Measurements from ENCODE around the gene CAMKMT.
A peak's percentile ranks its signal among the peaks of the same experiment; 100 is the strongest.

CAMKMT gene

GRCh38 chr2:44361330-44362206 lies at the start of gene CAMKMT, which contains the start of gene PREPL:
Gene CAMKMT, plus strand, starts transcription at chr2:44361947.
Gene PREPL, minus strand, starts transcription at chr2:44361494. Its CDS starts 15,152 bp downstream, at chr2:44346342.
- peak; percentile 98 for DNase-seq (ENCODE audit: low read depth)

DNA sequence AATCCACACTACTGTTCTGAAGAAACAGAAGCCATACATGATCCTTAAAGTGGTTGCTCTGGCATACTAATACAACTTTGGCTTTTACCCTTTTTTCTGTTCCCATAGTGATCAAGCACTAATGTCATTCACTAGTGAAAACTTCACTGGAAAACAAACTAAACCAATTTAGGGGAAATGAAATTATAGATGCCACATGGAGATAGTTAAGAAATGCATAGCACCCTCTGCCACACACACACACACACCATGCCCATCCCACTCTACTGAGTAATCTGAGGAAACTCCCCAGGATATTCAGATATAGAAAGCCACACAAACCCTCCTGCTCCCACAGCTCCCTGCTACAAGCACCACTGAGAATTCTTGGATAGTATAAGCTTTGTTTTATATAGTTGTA lies 47.4 kb upstream of the CAMKMT start:
- no peak for DNase-seq (ENCODE audit: low read depth)

DNA sequence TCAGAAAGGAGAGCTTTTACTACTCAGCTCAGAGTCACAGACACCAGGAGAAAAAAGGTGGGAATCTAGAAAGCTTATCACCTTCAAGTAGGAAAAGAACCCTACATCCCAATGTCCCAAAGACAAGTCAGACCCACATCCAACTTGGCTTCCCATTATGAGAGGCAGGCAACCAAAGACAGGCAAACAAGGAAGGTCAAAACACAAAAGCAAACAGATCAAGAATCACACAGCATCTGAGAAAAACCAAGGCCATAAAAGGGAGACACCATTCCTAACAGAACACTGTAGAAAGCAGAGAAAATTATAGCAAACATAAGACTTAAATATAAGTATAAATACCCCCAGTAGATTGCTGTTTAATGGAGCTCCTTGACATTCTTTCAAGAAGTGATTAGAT lies 45.8 kb upstream of the CAMKMT start:
- no peak for DNase-seq (ENCODE audit: low read depth)

GRCh38 chr2:44320832-44321231 lies 40.9 kb upstream of the CAMKMT start:
- no peak for DNase-seq (ENCODE audit: low read depth)

DNA sequence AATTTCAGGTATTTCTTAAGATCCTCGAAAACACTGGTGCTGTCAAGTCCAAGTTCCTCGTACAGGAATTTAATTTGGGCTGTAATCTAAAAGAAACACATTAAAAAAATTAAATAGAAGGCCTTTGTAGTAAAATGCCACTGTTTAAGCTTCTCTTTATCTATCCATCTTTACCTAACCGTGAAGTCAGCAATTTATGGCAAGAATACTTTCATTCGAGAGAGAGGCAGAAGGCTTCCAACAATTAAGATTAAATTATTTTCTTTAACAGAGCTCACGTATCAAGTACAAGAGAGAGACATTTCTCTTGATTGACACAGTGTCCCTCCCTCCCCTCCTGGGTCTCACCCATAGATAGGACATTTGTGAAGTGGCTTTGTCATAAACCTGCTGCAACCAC lies 40.4 kb upstream of the CAMKMT start:
- no peak for DNase-seq (ENCODE audit: low read depth)

- no peak for DNase-seq (ENCODE audit: low read depth)
Measured at GRCh38 chr2:44324971-44325426, 36.7 kb upstream of the CAMKMT start.

DNA sequence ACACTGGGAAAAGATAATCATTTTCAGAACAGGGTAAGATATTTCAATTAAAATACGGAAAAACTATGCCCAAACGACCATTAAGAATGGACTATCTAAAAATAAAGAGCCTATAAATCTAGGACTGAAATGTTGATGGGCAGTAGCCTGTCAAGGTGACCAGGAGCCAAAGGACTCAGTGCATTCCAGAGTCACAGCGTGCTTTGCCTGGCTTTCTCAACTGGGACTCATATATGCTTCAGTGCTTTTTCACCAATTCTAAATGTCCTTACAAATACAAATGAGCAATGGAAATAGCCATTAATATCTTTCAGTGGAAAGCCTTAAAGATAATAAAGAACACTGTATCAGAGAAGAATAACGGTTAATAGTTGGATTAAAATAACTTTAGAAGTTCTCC lies 35.9 kb upstream of the CAMKMT start:
- DNase-seq (ENCODE audit: low read depth), result no peak

- DNase-seq (ENCODE audit: low read depth), result no peak
Measured at GRCh38 chr2:44326548-44327264, 35.0 kb upstream of the CAMKMT start.

DNA sequence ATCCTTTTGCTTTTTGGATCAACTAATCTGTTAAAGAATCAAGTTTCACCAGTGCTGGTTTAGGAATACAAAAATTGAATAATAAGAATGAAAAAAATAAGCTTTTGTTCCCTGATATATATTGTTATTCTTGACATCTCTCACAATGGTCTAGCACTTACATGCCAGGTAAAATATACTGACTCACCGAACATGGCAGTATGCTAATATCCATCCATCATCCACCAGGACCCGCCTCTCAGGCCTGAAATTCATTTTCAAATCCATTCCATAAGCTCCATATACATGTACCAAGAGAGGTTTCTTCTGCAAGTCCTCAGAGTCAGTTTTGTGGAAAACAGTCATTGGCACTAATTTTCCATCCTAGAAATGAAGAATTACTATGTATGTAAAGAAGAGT lies 33.0 kb upstream of the CAMKMT start:
- no peak for DNase-seq (ENCODE audit: low read depth)

DNA sequence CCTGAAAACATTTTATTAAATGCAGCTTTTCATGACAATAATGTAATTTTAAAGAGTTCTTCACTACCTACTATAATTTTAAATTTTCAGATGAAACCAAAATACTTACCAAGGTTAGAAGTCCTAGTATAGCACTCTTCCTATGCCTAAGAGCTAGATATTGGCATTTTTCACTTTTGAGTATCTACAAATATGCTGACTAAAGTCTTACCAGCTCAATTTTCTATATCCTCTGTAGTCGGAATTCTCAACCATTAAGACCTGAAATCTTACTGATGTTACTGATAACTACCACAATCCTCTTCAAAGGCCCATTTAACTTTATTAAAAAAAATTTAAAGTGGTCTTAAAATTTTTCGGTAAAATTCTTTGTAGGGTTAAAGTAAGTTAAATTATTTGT lies 32.4 kb upstream of the CAMKMT start:
- DNase-seq (ENCODE audit: low read depth), result no peak

- DNase-seq (ENCODE audit: low read depth), result no peak
Measured at GRCh38 chr2:44330801-44331200, 30.9 kb upstream of the CAMKMT start.

GRCh38 chr2:44333994-44334393 lies 27.8 kb upstream of the CAMKMT start:
- DNase-seq (ENCODE audit: low read depth), result no peak

GRCh38 chr2:44335806-44336538 lies 25.8 kb upstream of the CAMKMT start:
- no peak for DNase-seq (ENCODE audit: low read depth)

GRCh38 chr2:44342854-44343253 lies 18.9 kb upstream of the CAMKMT start:
- no peak for DNase-seq (ENCODE audit: low read depth)

DNA sequence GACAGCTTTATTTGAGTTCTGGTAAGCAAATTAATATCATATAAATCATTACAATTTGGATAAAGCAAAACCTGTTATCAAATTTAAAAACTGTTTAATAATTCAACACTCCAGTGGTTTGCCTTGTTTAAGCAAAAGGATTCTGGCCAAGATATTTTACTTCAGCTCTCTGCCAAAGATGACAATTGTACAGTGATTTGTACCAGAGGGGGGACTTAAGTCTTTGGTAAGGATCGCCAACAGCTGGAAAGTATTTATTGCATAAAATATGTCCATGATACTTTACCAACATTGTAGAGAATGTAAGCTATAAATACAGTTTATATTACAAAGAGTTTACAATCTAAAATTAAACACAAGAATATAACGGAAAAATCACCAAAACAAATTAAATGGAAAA lies 14.2 kb upstream of the CAMKMT start:
- no peak for DNase-seq (ENCODE audit: low read depth)

- DNase-seq (ENCODE audit: low read depth), result no peak
Measured at GRCh38 chr2:44348400-44348799, 13.3 kb upstream of the CAMKMT start.

- DNase-seq (ENCODE audit: low read depth), result no peak
Measured at GRCh38 chr2:44349506-44349905, 12.2 kb upstream of the CAMKMT start.

DNA sequence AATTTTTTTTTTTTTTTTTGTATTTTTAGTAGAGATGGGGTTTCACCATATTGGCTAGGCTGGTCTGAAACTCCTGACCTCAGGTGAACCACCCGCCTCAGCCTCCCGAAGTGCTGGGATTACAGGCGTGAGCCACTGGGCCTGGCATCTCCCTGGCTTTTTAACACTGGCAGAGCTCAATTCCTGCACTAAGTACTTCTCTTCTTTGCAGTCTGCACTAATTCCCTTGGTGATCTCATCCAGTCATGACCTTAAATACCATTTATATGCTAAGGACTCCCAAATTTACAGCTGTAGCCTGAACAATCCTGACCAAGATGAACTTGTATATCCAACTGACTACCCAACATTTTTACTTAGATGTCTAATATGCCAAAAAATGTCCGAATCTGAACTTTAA lies 10.7 kb upstream of the CAMKMT start:
- peak; percentile 88 for DNase-seq (ENCODE audit: low read depth)

DNA sequence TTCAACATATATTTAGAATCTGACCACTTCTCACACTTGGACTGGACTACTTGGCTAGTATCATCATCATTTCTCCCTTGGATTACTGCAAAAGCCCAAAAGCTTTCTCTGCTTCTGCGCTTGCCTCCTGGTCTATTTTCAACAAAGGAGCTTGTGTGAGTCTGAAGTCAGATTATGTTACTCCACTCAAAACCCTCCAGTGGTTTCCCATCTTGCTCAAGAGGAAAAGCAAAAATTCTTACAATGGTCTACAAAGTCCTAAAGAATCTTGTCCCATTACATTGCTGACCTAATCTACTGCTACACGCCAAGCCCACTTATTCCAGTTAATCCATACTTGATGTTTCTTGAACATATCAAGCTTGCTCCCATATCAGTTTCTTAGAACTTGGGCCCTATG lies 10.1 kb upstream of the CAMKMT start:
- no peak for DNase-seq (ENCODE audit: low read depth)

DNA sequence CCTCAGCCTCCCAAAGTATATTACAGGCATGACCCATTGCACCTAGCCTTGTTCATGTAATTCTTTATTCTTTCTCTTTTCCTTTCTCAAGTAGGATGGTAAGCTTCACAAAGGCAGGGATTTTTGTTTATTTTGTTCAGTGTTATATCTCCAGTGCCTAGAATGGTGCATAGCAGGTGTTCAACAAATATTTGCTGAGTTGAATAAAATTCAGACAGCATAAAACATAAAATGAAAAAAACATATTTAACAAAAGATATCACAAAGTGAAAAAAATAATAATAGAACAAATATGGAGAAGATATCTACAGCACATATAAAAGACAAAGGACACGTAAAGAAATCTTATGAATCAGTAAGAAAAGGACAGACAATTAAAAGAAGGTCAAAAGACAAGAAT lies 9.2 kb upstream of the CAMKMT start:
- DNase-seq (ENCODE audit: low read depth), result no peak

GRCh38 chr2:44354761-44355160 lies 7.0 kb upstream of the CAMKMT start:
- DNase-seq (ENCODE audit: low read depth), result no peak

DNA sequence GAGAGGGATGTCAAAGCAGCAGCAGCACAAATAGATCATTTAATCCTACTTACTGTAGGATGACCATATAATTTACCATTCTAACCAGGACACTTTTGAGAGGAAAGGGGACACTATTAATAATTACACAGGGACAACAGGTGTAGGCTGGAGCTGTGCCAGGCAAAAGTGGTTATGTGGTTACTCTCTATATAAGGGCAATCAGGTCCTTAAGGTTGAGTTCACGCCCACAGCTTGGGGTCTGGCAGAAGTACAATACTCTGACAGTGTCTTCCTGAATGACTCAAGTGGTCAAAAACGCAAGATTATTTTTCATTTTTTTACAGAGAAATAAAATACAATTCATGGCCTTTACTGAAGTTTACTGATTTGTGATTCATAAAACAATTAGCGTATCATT lies 3.2 kb upstream of the CAMKMT start:
- no peak for DNase-seq (ENCODE audit: low read depth)
